SK-N-MC (cell line): ENCODE measurements around the gene FILIP1L.

Experiments used
- EZH2 ChIP-seq: fragments of 200-600 bp; sonication (generic); IDR thresholded peaks from one replicate; pipeline ENCODE4 v1.6.1; 2017; ENCODE audit warnings: antibody characterized with exemption
- FOXP2 ChIP-seq: optimal IDR thresholded peaks from 2 replicates; pipeline ENCODE3; 2011; ENCODE audit warnings: mild to moderate bottlenecking, moderate library complexity; ENCODE audit not compliant: insufficient read depth; ENCODE audit errors: extremely low read length, control extremely low read depth
- POLR2AphosphoS5 ChIP-seq: IDR thresholded peaks from 2 replicates; pipeline ENCODE4 v1.6.1; 2012; ENCODE audit warnings: mild to moderate bottlenecking, low read depth, low read length, borderline replicate concordance

GRCh38 chr3:99953596-99953995 is 160.7 kb downstream of the FILIP1L start:
- TF ChIP-seq EZH2 (no peak), POLR2AphosphoS5 (no peak), FOXP2 (no peak)
